ENCODE results near the gene ZNF197.
"Not testable (repeated sequence)": the region's sequence is repeated elsewhere in the genome, so short reads cannot be mapped to it uniquely, and the experiment has no call there.

The ZNF197 gene

DNA sequence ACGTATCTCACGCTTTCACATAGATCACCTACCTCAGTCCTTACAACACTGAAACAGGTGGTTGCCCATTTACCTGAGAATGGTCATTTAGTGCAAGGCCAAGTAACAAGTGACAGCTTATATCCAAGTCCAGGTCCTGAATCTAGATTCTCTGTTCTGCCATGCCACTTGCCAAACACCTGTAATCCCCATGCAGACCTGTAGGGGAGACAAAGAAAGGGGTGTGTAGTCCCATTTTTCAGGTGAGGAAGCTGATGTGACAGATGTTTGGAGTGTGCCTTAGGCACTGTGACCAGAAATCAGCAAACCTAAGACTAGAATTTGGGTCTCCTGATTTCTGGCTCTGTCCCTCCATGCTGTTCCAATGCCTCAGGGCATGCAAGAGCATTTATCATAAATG, 36.4 kb downstream of the ZNF197 start:
- DNase-seq (ENCODE audit: low read depth in 3 of 3), result no peak

DNA sequence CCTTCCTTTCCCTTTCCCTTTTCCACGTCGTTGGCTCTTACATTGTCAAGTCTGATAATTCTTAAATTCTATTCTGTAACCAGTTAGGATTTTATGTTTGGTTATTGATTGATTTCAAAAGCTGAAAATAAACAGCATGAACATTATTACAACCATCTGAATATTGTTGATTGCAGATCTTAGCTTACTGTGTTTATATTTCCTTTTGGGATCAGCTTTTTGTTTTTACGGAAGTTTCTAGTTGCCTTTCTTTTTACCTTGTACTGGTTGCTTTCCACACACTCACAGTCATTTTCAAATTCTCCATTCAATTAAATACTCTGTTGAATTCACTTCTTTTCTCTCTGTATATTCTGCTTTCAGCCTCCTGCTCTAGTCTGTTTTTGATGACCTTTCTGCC, 40.3 kb downstream of the ZNF197 start:
- no peak for DNase-seq (ENCODE audit: low read depth in 3 of 3)

DNA sequence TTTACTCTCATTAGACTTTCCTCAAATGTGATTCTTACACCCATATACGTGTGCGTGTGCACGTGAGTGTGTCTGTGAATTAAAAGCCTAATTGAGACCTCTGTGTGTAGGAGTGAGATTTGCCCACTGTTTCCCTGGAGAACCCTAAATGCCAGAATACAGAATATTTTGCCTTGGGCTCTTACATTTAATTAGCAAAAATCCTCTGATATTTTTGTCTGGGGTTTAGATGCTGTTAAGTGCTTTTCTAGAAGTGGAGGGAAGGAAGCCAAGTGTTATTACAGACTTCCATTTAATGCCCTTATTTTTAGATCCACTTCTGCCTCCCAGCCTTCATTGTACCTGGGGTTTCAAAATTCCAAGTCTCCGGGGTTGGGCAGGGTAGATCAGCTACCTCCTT, 41.5 kb downstream of the ZNF197 start:
- DNase-seq (ENCODE audit: low read depth in 3 of 3), result no peak

DNA sequence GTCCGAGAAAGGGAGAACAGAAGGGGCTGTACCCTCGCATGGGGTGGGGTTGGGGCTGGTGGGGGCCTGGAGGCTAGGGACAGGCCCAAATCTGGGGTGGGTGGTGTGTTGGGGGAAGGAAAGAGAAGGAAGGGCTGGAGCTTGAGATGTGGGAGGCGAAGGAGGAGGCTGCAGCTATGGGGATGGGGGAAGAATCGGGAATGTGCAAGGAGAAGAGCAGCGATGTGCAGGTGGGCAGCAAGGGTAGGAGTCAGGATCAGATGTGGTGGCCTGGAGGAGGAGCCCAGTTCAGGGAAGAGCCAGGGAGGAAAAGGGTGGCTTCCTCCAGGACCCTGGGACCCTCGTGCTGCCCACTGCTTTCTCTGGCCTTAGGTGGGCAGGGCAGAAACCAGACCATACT, 44.9 kb downstream of the ZNF197 start:
- DNase-seq (ENCODE audit: low read depth in 3 of 3), result no peak

DNA sequence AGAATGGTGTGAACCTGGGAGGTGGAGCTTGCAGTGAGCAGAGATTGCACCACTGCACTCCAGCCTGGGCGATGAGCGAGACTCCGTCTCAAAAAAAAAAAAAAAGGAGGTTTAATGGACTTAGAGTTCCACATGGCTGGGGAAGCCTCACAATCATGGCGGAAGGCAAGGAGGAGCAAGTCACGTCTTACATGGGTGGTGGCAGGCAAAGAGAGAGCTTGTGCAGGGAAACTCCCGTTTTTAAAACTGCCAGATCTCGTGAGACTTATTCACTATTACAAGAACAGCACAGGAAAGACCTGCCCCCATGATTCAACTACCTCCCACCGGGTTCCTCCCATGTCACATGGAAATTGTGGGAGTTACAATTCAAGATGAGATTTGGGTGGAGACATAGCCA, 48.6 kb downstream of the ZNF197 start:
- DNase-seq (ENCODE audit: low read depth in 3 of 3), result not testable (repeated sequence)

DNA sequence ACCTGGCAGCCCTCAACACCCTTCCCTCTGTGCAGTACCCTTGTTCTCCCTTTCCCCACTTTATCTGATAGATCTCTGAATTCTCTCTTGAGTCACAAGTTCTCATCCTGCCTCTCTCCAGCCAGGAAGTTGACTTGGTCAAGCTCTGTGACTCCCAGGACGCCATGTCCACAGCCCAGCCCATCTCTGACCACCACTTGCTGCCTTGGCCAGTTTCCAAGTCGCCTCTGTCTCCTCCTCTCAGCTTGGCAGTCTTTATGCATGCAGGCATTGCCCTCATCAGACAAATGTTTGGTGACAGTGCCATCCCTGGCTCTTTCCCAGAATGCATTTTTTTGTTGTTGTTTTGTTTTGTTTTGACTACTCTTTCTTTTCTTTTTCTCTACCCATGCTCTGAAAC, 49.4 kb downstream of the ZNF197 start:
- no peak for DNase-seq (ENCODE audit: low read depth in 3 of 3)

DNA sequence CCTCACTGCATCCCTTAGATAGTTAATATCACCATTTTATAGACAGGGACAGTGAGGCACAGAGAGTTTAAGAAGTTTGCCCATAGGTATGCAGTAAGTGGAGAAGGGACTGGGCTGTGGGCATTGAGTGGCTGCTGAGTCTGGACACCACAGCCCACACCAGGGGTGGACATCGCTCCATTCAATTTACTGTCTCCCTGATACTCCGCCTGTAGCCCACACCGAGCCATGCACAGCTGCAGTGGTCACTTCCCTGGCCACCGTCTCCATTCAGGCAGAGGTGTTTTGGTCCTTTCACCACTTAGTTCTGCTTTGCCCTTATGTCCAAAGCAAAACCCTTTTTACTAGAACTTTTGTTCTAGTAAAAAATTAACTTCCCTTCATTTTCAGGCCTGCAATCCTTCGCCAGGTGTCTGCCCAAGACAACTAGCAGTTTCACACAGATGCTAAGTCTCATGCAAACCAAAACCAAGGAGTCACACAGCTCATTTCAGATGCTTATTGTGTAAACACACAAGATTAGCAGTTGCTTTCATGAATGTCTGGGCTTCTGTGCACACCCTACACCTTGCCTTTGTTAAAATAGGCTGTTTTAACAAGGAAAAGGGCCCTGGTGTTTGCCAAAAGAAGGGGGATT, 53.8 kb downstream of the ZNF197 start:
- no peak for DNase-seq (ENCODE audit: low read depth in 3 of 3)

DNA sequence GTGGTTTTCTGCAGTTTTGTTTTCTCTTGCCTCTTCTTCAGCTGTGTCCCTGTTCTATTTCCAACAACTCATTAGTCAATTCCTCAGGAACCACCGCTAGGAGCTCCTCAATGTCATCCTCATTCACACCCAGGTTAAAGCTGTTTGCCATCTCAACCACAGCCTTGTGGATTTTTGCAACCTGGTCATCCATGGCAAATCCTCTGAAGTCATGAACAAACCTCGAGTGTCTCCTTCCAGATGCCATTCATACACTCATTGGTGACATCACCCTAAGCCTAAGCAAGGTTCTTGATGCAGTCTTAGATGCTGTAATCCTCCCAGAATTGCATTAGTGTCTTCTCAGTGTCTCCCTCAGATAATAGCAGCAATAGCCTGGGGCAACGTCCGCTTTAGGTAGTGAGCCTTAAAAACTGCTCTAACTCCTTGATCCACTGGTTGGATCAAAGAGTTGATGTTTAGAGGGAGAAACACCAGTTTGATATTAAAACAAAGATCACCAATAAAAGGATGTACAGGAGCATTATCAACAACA, 56.2 kb downstream of the ZNF197 start:
- DNase-seq (ENCODE audit: low read depth in 3 of 3), result no peak

DNA sequence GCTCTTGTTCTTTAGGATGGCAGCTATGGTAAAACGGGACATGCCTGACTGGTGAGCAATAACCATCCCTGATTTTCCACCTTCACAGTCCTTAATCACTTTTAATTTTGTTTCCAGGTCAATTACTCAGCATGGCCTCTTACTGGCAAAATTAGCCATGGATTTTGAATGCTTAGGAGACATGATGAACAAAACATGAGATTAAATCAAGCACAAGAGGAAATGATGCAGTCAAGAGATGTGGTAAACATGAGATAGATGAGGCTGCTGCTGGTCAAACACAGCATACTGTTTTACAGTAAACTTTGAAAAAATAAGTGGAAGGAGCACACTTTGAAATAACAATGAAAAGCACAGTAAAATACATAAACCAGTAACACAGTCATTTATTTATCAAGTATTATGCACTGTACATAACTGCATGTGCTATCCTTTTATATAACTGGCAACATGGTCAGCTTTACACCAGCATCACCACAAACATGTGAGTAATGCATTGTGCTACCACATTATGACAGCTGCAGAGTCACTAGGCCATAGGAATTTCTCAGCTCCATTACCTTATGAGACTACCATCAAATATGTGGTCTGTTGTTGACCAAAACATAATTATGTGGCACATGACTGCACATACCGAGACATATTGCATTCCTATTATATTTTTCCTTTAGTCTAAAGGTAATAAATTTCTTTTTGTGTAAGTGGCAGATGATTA, 57.5 kb downstream of the ZNF197 start:
- no peak for DNase-seq (ENCODE audit: low read depth in 3 of 3)

DNA sequence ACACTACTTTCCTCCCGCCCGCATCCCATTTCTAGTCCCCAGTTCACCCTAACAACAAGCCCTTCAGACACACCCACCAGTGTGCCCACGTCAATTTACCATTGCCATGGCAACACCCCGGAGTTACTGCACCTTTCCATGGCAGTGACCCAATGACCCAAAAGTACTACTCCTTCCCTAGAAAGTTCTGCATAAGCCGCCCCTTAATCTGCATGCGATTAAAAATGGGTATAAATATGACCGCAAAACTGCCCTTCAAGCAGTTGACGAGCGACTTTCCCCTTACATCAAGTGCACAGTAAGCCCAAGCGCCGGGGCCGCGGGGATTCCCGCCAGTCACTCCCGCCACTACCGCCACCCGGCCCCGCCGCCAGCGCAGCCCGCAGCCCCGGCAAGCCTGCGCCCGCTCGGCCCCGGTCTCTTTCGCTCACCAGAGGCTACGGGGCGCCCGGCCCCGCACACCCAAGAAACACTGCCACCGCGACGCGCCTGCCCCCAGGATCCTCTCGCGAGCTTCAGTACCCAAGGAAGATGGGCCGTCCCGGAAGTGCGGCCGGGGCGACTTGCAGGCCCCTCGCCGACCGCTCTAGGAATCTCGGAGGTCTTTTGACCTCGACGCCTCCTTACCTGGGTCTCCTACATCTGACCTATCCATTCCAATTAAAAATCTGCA, 60.4 kb downstream of the ZNF197 start:
- DNase-seq (ENCODE audit: low read depth in 3 of 3), result peak; percentile 5 to 48 (median 37)

DNA sequence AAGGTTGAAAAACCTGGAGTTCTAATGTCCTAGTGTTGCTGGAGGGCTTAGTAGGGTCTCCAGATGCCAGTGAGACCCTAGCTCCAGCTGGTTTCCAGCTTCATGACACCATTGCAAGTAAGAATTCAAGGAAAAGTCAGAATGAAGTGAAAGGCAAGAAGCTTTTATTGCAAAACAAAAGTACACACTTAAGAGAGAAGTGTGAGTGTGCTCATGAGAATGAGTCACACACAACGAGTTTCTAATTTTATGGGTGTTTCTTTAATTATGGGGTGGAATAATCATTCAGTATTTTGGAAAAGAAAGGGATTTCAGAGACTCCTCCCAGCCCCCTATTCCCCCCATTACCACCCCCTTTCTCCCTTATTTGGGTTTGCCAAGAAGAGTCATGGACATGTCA, 63.1 kb downstream of the ZNF197 start:
- no peak for DNase-seq (ENCODE audit: low read depth in 3 of 3)
